Breast epithelium (tissue), 4 donors: ENCODE data around the gene ATP6V1F. TPM values are rescaled to one million over a fixed set of nuclear protein-coding genes. Genes with fewer than 3 reads are reported as not detected.
A peak's percentile ranks its signal among the peaks of the same experiment; 100 is the strongest.

Experiments used
- DNase-seq, 2 donors: peaks; one replicate each; pipeline ENCODE4 v3.0.0-alpha.2; 2019; ENCODE audit warnings: low spot score in 2 of 2
- H3K27ac ChIP-seq, 2 donors: fragments of 200-600 bp; sonication (generic) in 1 of 2; one replicate each; pipeline ENCODE4 v1.5.1; 2016 to 2019; ENCODE audit warnings: mild to moderate bottlenecking in 1 of 2
- H3K27me3 ChIP-seq, 2 donors: fragments of 200-600 bp; sonication (generic) in 1 of 2; one replicate each; pipeline versions ENCODE4 v1.5.1 to v1.6.0; 2017 to 2019; ENCODE audit warnings: control low read depth in 1 of 2, mild to moderate bottlenecking in 1 of 2
- H3K36me3 ChIP-seq: fragments of 200-600 bp; one replicate; pipeline ENCODE4 v1.5.1; 2019
- H3K4me1 ChIP-seq, 2 donors: fragments of 200-600 bp; sonication (generic); one replicate each; pipeline ENCODE4 v1.5.1; 2016 to 2019; ENCODE audit warnings: control low read depth in 1 of 2
- H3K4me3 ChIP-seq, 3 donors: fragments of 200-600 bp; sonication (generic); 1 replicate in 2 of 3; 2 replicates in 1 of 3; pipeline ENCODE4 v1.5.1; 2016 to 2019; ENCODE audit warnings: mild to moderate bottlenecking in 3 of 3, moderate library complexity in 2 of 3
- H3K9me3 ChIP-seq, 2 donors: fragments of 200-600 bp; sonication (generic) in 1 of 2; one replicate each; pipeline ENCODE4 v1.5.1; 2016 to 2019; ENCODE audit warnings: control low read depth in 1 of 2
- CTCF ChIP-seq, 3 donors: fragments of 450-650 bp; IDR thresholded peaks; one replicate each; pipeline ENCODE4 v1.5.1; 2016 to 2017; ENCODE audit warnings: antibody characterized with exemption in 3 of 3, mild to moderate bottlenecking in 3 of 3, moderate library complexity in 3 of 3
- POLR2A ChIP-seq: fragments of 450-650 bp; IDR thresholded peaks from one replicate; pipeline ENCODE4 v1.6.1; 2016; ENCODE audit warnings: antibody characterized with exemption, mild to moderate bottlenecking, moderate library complexity
- POLR2AphosphoS5 ChIP-seq, 3 donors: sonication (generic); formaldehyde crosslinking; IDR thresholded peaks; one replicate each; pipeline ENCODE4 v1.6.1; 2017; ENCODE audit warnings: antibody characterized with exemption in 3 of 3
- intact Hi-C: fragments of 100-400 bp; cut with DNase I; formaldehyde crosslinking; loops from one replicate; pipeline ENCODE4 v1.15.1; 2023; ENCODE audit warnings: low total_unique reads
- total RNA-seq, 3 donors: library from RNA; depleted of rRNA; stranded (reverse); fragments of >200 nt; gene quantifications; one replicate each; pipeline ENCODE4 v1.1.0, GENCODE V29; 2016

The ATP6V1F gene
- total RNA-seq, 3 donors from 2014 or later: 117 to 174 (median 127) TPM

GRCh38 chr7:128839751-128840177 lies 22.9 kb upstream of the ATP6V1F start:
- intact Hi-C loops: no loop called here
- no peak for DNase-seq
- Histone ChIP-seq H3K36me3 (no peaks in the 10 kb centered on the region), H3K27ac (no peak overlapping the region), H3K4me1 (no peaks in the 10 kb centered on the region), H3K27me3 (no peaks in the 10 kb centered on the region), H3K9me3 (no peaks in the 10 kb centered on the region), H3K4me3 (no peak overlapping the region)
- TF ChIP-seq POLR2A: no peak
- TF ChIP-seq POLR2AphosphoS5 (IDR thresholded peaks at IDR 0.05): no peak
- no peak for TF ChIP-seq CTCF (IDR thresholded peaks at IDR 0.05)

GRCh38 chr7:128840326-128841170 lies 22.1 kb upstream of the ATP6V1F start:
- DNase-seq: no peak
- Histone ChIP-seq H3K27me3 (no peaks in the 10 kb centered on the region), H3K4me1 (no peaks in the 10 kb centered on the region), H3K9me3 (no peaks in the 10 kb centered on the region), H3K4me3 (no peak overlapping the region), H3K36me3 (no peaks in the 10 kb centered on the region), H3K27ac (no peak overlapping the region)
- TF ChIP-seq CTCF (IDR thresholded peaks at IDR 0.05) (no peak), POLR2A (no peak), POLR2AphosphoS5 (IDR thresholded peaks at IDR 0.05) (no peak)
- intact Hi-C loops: no loop called here

GRCh38 chr7:128841171-128841690 lies 21.4 kb upstream of the ATP6V1F start:
- Histone ChIP-seq H3K27me3 (no peaks in the 10 kb centered on the region), H3K36me3 (no peaks in the 10 kb centered on the region), H3K27ac (no peak overlapping the region), H3K4me1 (no peaks in the 10 kb centered on the region), H3K9me3 (no peaks in the 10 kb centered on the region), H3K4me3 (no peak overlapping the region)
- intact Hi-C loops: no loop called here
- TF ChIP-seq CTCF (IDR thresholded peaks at IDR 0.05) (no peak), POLR2AphosphoS5 (IDR thresholded peaks at IDR 0.05) (no peak), POLR2A (no peak)
- DNase-seq: no peak

GRCh38 chr7:128841921-128842673 lies 20.6 kb upstream of the ATP6V1F start:
- H3K27ac ChIP-seq: no peak overlapping the region
- no peak for DNase-seq
- TF ChIP-seq CTCF (IDR thresholded peaks at IDR 0.05) (peak in 1 of 3 donors; percentile 23), POLR2A (no peak)
- intact Hi-C loops: no loop called here
- no peaks in the 10 kb centered on the region for H3K9me3 ChIP-seq
- no peaks in the 10 kb centered on the region for H3K27me3 ChIP-seq
- no peaks in the 10 kb centered on the region for H3K4me1 ChIP-seq
- no peaks in the 10 kb centered on the region for H3K36me3 ChIP-seq
- no peak overlapping the region for H3K4me3 ChIP-seq
